Astrocyte of the spinal cord (primary cell): ENCODE measurements around the gene TBATA.
A peak's percentile ranks its signal among the peaks of the same experiment; 100 is the strongest.

ENCODE experiments used
- DNase-seq: peaks from one replicate; pipeline ENCODE4 v3.0.0; 2011; ENCODE audit warnings: low read depth, low spot score
- H3K4me3 ChIP-seq: 2 replicates; pipeline ENCODE4 v1.5.1; 2011; ENCODE audit warnings: low read depth, mild to moderate bottlenecking, low read length, moderate library complexity
- CTCF ChIP-seq: IDR thresholded peaks from 2 replicates; pipeline ENCODE4 v1.5.1; 2012; ENCODE audit warnings: low read depth, mild to moderate bottlenecking, low read length, inconsistent platforms
- in situ Hi-C: cut with HindIII; loops from 2 replicates; pipeline ENCODE4 v1.10.0; 2017; ENCODE audit warnings: low sequenced_read_pairs

TBATA gene

GRCh38 chr10:70816220-70816894 is 31.2 kb upstream of the TBATA start:
- in situ Hi-C loops, result no loop called here
- peak overlapping the region; percentile 61 for H3K4me3 ChIP-seq
- DNase-seq, result peak; percentile 92
- TF ChIP-seq CTCF, result no peak

GRCh38 chr10:70815504-70816219 is 30.5 kb upstream of the TBATA start, which contains the start of gene SGPL1:
SGPL1 (plus strand) TSS chr10:70815948; CDS start chr10:70816854, 906 bp downstream.
- in situ Hi-C loops, result no loop called here
- DNase-seq, result peak; percentile 82
- TF ChIP-seq CTCF, result peak; percentile 88
- H3K4me3 ChIP-seq, result peak within 1 kb of the TSS; percentile 61

- no peak for TF ChIP-seq CTCF
- in situ Hi-C loops, result no loop called here
- no peak overlapping the region for H3K4me3 ChIP-seq
- DNase-seq, result no peak
These were observed 28.9 kb upstream of the TBATA start for GRCh38 chr10:70814126-70814525.

- H3K4me3 ChIP-seq, result no peak overlapping the region
- in situ Hi-C loops, result no loop called here
- TF ChIP-seq CTCF, result no peak
- no peak for DNase-seq
These were observed 27.6 kb upstream of the TBATA start for GRCh38 chr10:70812814-70813213.

GRCh38 chr10:70811881-70812280 is 26.7 kb upstream of the TBATA start:
- H3K4me3 ChIP-seq, result no peak overlapping the region
- in situ Hi-C loops, result no loop called here
- DNase-seq, result no peak
- TF ChIP-seq CTCF, result no peak

GRCh38 chr10:70810967-70811366 is 25.8 kb upstream of the TBATA start:
- in situ Hi-C loops, result no loop called here
- no peak for TF ChIP-seq CTCF
- H3K4me3 ChIP-seq, result no peak overlapping the region
- no peak for DNase-seq
